ENCODE measurements around the gene DDX54. TPM values are rescaled to one million over a fixed set of nuclear protein-coding genes. Genes with fewer than 3 reads are reported as not detected.

Gene DDX54
- 20.5 TPM for total RNA-seq

GRCh38 chr12:113185180-113186032 is at the start of gene DDX54, which contains the start of gene RITA1:
Gene DDX54 (minus strand): TSS chr12:113185478. CDS start chr12:113185451, 27 bp downstream.
Gene RITA1 (plus strand): TSS chr12:113185721. CDS start chr12:113186747, 1,026 bp downstream.

GRCh38 chr12:113221181-113221996 is 36.1 kb upstream of the DDX54 start, which contains the start of gene TPCN1:
Gene TPCN1 (plus strand): TSS chr12:113221464. CDS start chr12:113226853, 5,389 bp downstream.

GRCh38 chr12:113149361-113150150 is 35.7 kb downstream of the DDX54 start, which contains the start of gene CFAP73:
Gene CFAP73 (plus strand): TSS chr12:113149724. CDS start chr12:113149858, 134 bp downstream.

GRCh38 chr12:113135178-113136127 is 49.8 kb downstream of the DDX54 start, which contains the start of gene RASAL1:
Gene RASAL1 (minus strand): TSS chr12:113135761. CDS start chr12:113135462, 299 bp downstream.

Small RNAs within 50 kb of the gene (small RNA-seq; reads per million reads assigned to genes)
- not detected for gene MIR7106
- gene RF00019: not detected

Other genes with a start within 250 kb of the DDX54 start
- gene OAS3, start 247.0 kb downstream of the DDX54 start, total RNA-seq: 3.5 TPM
- gene OAS2, start 207.0 kb downstream of the DDX54 start, total RNA-seq: 3.2 TPM
- 34.8 TPM for gene DTX1, start 128.7 kb downstream of the DDX54 start, total RNA-seq
- gene RASAL1, start 49.7 kb downstream of the DDX54 start, total RNA-seq: 6.5 TPM
- 3.7 TPM for gene CFAP73, start 35.8 kb downstream of the DDX54 start, total RNA-seq
- gene RITA1, start 243 bp upstream of the DDX54 start, total RNA-seq: 20.8 TPM
- 9.7 TPM for gene TPCN1, start 36.0 kb upstream of the DDX54 start, total RNA-seq
- 4.6 TPM for gene SLC8B1, start 149.6 kb upstream of the DDX54 start, total RNA-seq
- gene PLBD2, start 173.1 kb upstream of the DDX54 start, total RNA-seq: 19.4 TPM
- gene SDS, start 218.4 kb upstream of the DDX54 start, total RNA-seq: 0.69 TPM
- gene SDSL, start 236.9 kb upstream of the DDX54 start, total RNA-seq: 5.1 TPM

Measured in diencephalon (tissue), 1 donor.